ENCODE results near the gene PYY.
A peak's percentile ranks its signal among the peaks of the same experiment; 100 is the strongest.
"Not testable (repeated sequence)": the region's sequence is repeated elsewhere in the genome, so short reads cannot be mapped to it uniquely, and the experiment has no call there.

Gene PYY

GRCh38 chr17:43946781-43947180 is 7.0 kb downstream of the PYY start:
- FAIRE-seq (no peak), DNase-seq (ENCODE audit: low spot score) (no peak)

- DNase-seq (ENCODE audit: low spot score) (no peak), FAIRE-seq (no peak)
Observed at GRCh38 chr17:43945074-43945829, 8.5 kb downstream of the PYY start.

GRCh38 chr17:43942051-43942685 is 11.6 kb downstream of the PYY start, which contains the start of gene PPY:
TSS of gene PPY (minus strand) at chr17:43942476. CDS start at chr17:43941654, 822 bp downstream.
- FAIRE-seq (peak; percentile 13), DNase-seq (ENCODE audit: low spot score) (no peak)

- FAIRE-seq, result peak; percentile 27
- DNase-seq (ENCODE audit: low spot score), result peak; percentile 62
Observed at GRCh38 chr17:43940630-43941029, 13.1 kb downstream of the PYY start.

GRCh38 chr17:43939886-43940285 is 13.9 kb downstream of the PYY start:
- DNase-seq (ENCODE audit: low spot score), result no peak
- peak; percentile 70 for FAIRE-seq

- not testable (repeated sequence) for FAIRE-seq; DNase-seq (ENCODE audit: low spot score)
Observed at GRCh38 chr17:43939452-43939851, 14.3 kb downstream of the PYY start.

GRCh38 chr17:43938838-43939182 is 14.9 kb downstream of the PYY start:
- no peak for FAIRE-seq
- DNase-seq (ENCODE audit: low spot score), result no peak

GRCh38 chr17:43936434-43936833 is 17.3 kb downstream of the PYY start:
- no peak for FAIRE-seq
- DNase-seq (ENCODE audit: low spot score), result no peak

GRCh38 chr17:43935926-43936261 is 17.8 kb downstream of the PYY start:
- no peak for DNase-seq (ENCODE audit: low spot score)
- FAIRE-seq, result no peak

GRCh38 chr17:43935204-43935925 is 18.4 kb downstream of the PYY start:
- no peak for FAIRE-seq

GRCh38 chr17:43932923-43933322 is 20.8 kb downstream of the PYY start:
- FAIRE-seq, result no peak

More at GRCh38 chr17:43935204-43935925, 18.4 kb downstream of the PYY start:
- DNase-seq (ENCODE audit: low spot score), result no peak

GRCh38 chr17:43932357-43932756 is 21.4 kb downstream of the PYY start:
- no peak for FAIRE-seq
- no peak for DNase-seq (ENCODE audit: low spot score)

More at GRCh38 chr17:43932923-43933322, 20.8 kb downstream of the PYY start:
- DNase-seq (ENCODE audit: low spot score), result no peak

GRCh38 chr17:43931062-43931571 is 22.6 kb downstream of the PYY start:
- no peak for DNase-seq (ENCODE audit: low spot score)
- FAIRE-seq, result no peak

GRCh38 chr17:43928609-43929008 is 25.1 kb downstream of the PYY start:
- no peak for DNase-seq (ENCODE audit: low spot score)
- FAIRE-seq, result peak; percentile 30

GRCh38 chr17:43927929-43928328 is 25.8 kb downstream of the PYY start:
- DNase-seq (ENCODE audit: low spot score); FAIRE-seq: not testable (repeated sequence)

GRCh38 chr17:43927060-43927864 is 26.5 kb downstream of the PYY start:
- no peak for FAIRE-seq
- DNase-seq (ENCODE audit: low spot score), result no peak

- DNase-seq (ENCODE audit: low spot score) (no peak), FAIRE-seq (no peak)
Observed at GRCh38 chr17:43924558-43924957, 29.2 kb downstream of the PYY start.

GRCh38 chr17:43920500-43921095 is 33.1 kb downstream of the PYY start:
- no peak for FAIRE-seq
- no peak for DNase-seq (ENCODE audit: low spot score)

- FAIRE-seq, result no peak
- DNase-seq (ENCODE audit: low spot score), result no peak
Observed at GRCh38 chr17:43918026-43918389, 35.7 kb downstream of the PYY start.

- no peak for FAIRE-seq
- no peak for DNase-seq (ENCODE audit: low spot score)
Observed at GRCh38 chr17:43917348-43918025, 36.3 kb downstream of the PYY start.

All from urothelium cell line (cell line).